Neural cell (in vitro differentiated cells): ENCODE measurements around the gene SLC2A1. TPM values are rescaled to one million over a fixed set of nuclear protein-coding genes. Genes with fewer than 3 reads are reported as not detected.

Experiments used
- H2AFZ ChIP-seq: fragments of 200-600, 300-800 bp; sonication (generic), shearing (Covaris generic); 2 replicates; pipeline ENCODE4 v1.6.0; 2014; ENCODE audit warnings: low read depth, mild to moderate bottlenecking, antibody characterized with exemption, low read length, moderate library complexity
- H3F3A ChIP-seq: fragments of 200-600 bp; shearing (Covaris generic); 2 replicates; pipeline ENCODE4 v1.6.1; 2016; ENCODE audit warnings: mild to moderate bottlenecking, moderate library complexity, mixed read lengths, antibody characterized with exemption, low read length; ENCODE audit not compliant: insufficient read depth, poor library complexity, severe bottlenecking
- H3K27ac ChIP-seq: fragments of 200-600, 300-800 bp; sonication (generic), shearing (Covaris generic); 2 replicates; pipeline ENCODE4 v1.5.1; 2014; ENCODE audit warnings: mild to moderate bottlenecking, low read length, moderate library complexity
- H3K27me3 ChIP-seq: fragments of 300-800, 200-600 bp; sonication (generic), shearing (Covaris generic); 2 replicates; pipeline ENCODE4 v1.6.0; 2014; ENCODE audit warnings: mild to moderate bottlenecking, low read depth, low read length, moderate library complexity; ENCODE audit not compliant: insufficient read depth
- H3K36me3 ChIP-seq: fragments of 300-800, 200-600 bp; sonication (generic), shearing (Covaris generic); 2 replicates; pipeline ENCODE4 v1.5.1; 2014; ENCODE audit warnings: mild to moderate bottlenecking, antibody characterized with exemption, low read length, moderate library complexity; ENCODE audit not compliant: insufficient read depth
- H3K4me2 ChIP-seq: fragments of 300-800, 200-600 bp; sonication (generic), shearing (Covaris generic); 2 replicates; pipeline ENCODE4 v1.6.0; 2014; ENCODE audit warnings: mild to moderate bottlenecking, low read length
- H3K4me3 ChIP-seq: fragments of 300-800, 200-600 bp; sonication (generic), shearing (Covaris generic); 2 replicates; pipeline ENCODE4 v1.5.1; 2014; ENCODE audit warnings: mild to moderate bottlenecking, low read length, moderate library complexity
- H3K79me2 ChIP-seq: fragments of 200-600 bp; shearing (Covaris generic); replicated peaks from 2 replicates; pipeline ENCODE4 v1.6.0; 2014; ENCODE audit warnings: mild to moderate bottlenecking, low read length, moderate library complexity; ENCODE audit not compliant: insufficient read depth
- H3K9ac ChIP-seq: fragments of 300-800, 200-600 bp; sonication (generic), shearing (Covaris generic); 2 replicates; pipeline ENCODE4 v1.6.1; 2016; ENCODE audit warnings: mild to moderate bottlenecking, low read length, mixed read lengths
- H3K9me2 ChIP-seq: fragments of 200-600 bp; shearing (Covaris generic); 2 replicates; pipeline ENCODE4 v1.6.1; 2016; ENCODE audit warnings: mild to moderate bottlenecking, low read length, mixed read lengths; ENCODE audit not compliant: insufficient read depth
- H3K9me3 ChIP-seq: fragments of 200-600, 300-800 bp; sonication (generic), shearing (Covaris generic); 2 replicates; pipeline ENCODE4 v1.6.1; 2016; ENCODE audit warnings: mild to moderate bottlenecking, mixed run types, low read length, moderate library complexity, mixed read lengths
- H4K20me1 ChIP-seq: fragments of 200-600 bp; shearing (Covaris generic); 2 replicates; pipeline ENCODE4 v1.6.1; 2016; ENCODE audit warnings: mild to moderate bottlenecking, mixed run types; ENCODE audit not compliant: insufficient read depth
- EP300 ChIP-seq: fragments of 450-650 bp; conservative IDR thresholded peaks from 2 replicates; pipeline ENCODE4 v1.6.1; 2014; ENCODE audit warnings: antibody characterized with exemption, mild to moderate bottlenecking, moderate library complexity; ENCODE audit not compliant: poor library complexity, severe bottlenecking
- EZH2 ChIP-seq: fragments of 200-600, 300-800 bp; shearing (Covaris generic), sonication (generic); IDR thresholded peaks from 2 replicates; pipeline ENCODE4 v1.6.1; 2014; ENCODE audit warnings: antibody characterized with exemption, low read length, borderline replicate concordance, mild to moderate bottlenecking; ENCODE audit not compliant: insufficient read depth, poor library complexity, severe bottlenecking
- MXI1 ChIP-seq: fragments of 450-650 bp; conservative IDR thresholded peaks from 2 replicates; pipeline ENCODE4 v1.6.1; 2014; ENCODE audit warnings: antibody characterized with exemption, mild to moderate bottlenecking; ENCODE audit not compliant: poor library complexity, severe bottlenecking
- POLR2AphosphoS5 ChIP-seq: IDR thresholded peaks from 2 replicates; pipeline ENCODE4 v1.6.1; 2012
- RAD21 ChIP-seq: fragments of 450-650 bp; conservative IDR thresholded peaks from 2 replicates; pipeline ENCODE4 v1.6.1; 2014; ENCODE audit warnings: antibody characterized with exemption, mild to moderate bottlenecking, moderate library complexity
- SMC3 ChIP-seq: fragments of 450-650 bp; conservative IDR thresholded peaks from 2 replicates; pipeline ENCODE4 v1.6.1; 2014; ENCODE audit warnings: antibody characterized with exemption, mild to moderate bottlenecking, moderate library complexity; ENCODE audit not compliant: poor library complexity
- TAF1 ChIP-seq: IDR thresholded peaks from 2 replicates; pipeline ENCODE4 v1.6.1; 2012; ENCODE audit warnings: low read depth
- polyA plus RNA-seq: library from polyadenylated mRNA; depleted of rRNA; stranded (reverse); fragments of >200 nt; gene quantifications from 2 replicates; pipeline ENCODE4 v1.2.3, GENCODE V29; 2014
- TF ChIP-seq, protein P1 (sequence below): fragments of 450-650 bp; IDR thresholded peaks from 2 replicates; pipeline ENCODE4 v1.5.1; 2014; ENCODE audit warnings: antibody characterized with exemption, mild to moderate bottlenecking, moderate library complexity; ENCODE audit not compliant: poor library complexity, severe bottlenecking
- TF ChIP-seq, protein P2 (sequence below): IDR thresholded peaks from 2 replicates; pipeline ENCODE4 v1.6.1; 2012; ENCODE audit warnings: borderline replicate concordance

The SLC2A1 gene
- polyA plus RNA-seq, 1 donor from 2014 or later = 39.4 TPM

DNA sequence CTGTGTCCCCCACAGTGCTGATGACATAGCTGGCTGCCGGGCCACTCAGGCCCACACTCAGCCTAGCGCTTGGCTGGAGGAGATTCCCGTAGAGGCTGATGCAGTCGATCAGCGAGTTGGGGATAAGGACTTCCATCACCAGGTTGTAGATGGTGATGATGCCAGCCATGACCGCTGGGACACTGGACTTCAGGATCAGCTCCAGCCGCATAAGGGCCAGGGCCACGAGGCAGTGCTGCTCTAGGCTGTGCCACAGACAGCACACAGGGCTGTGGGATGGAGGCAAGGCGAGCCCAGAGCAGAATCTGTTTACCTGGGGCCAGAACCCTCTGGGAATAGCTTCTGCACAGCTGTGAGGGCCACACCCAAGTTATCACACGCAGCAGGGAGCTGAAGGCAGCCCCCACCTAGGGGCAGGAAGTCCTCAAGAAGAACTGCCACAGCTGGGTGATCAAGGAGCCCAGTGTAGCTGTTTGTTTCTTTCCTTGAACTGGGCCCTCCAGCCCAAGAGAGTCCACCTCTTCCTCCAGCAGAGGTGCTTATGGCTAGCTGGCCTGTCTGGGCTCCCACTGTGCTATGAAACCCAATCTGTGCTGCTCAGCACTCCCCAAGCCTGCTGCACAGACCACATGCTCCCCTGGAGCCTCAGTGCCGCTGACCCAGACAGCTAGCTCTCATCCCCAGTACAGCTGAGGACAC, 6.2 kb downstream of the SLC2A1 start:
- Histone ChIP-seq H3K4me2 (no peak overlapping the region), H3K36me3 (no peaks in the 10 kb centered on the region), H3K27me3 (no peaks in the 10 kb centered on the region), H2AFZ (no peak overlapping the region), H3F3A (no peaks in the 10 kb centered on the region), H3K27ac (no peak overlapping the region), H3K9me3 (no peaks in the 10 kb centered on the region), H3K79me2 (peaks cover 77% of the 10 kb centered on the region), H3K9ac (no peak overlapping the region), H3K9me2 (no peaks in the 10 kb centered on the region), H3K4me3 (no peak overlapping the region), H4K20me1 (no peaks in the 10 kb centered on the region)
- TF ChIP-seq EZH2 = no peak

DNA sequence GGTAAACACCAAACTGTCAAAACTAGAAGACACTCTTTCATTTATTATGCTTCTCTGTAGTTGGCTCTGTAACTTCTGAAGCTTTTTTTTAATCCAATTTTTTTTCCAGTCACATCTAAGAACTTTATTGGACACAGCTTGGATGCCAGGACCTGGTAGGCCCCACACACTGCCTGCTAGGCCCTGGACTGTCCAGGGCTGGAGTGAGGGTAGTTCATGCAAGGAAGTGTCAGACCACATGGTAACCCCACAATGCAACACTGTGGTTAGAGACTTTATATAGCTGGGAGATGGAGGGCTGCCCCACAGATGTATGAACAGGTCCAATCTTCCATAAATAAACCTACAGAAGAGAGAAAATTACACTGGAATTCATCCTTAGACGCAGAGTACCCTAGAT, 7.1 kb downstream of the SLC2A1 start:
- Histone ChIP-seq H3K36me3 (no peaks in the 10 kb centered on the region), H2AFZ (no peak overlapping the region), H3K79me2 (peaks cover 76% of the 10 kb centered on the region), H3F3A (no peaks in the 10 kb centered on the region), H3K4me2 (no peak overlapping the region), H3K9ac (no peak overlapping the region), H3K9me2 (no peaks in the 10 kb centered on the region), H3K9me3 (no peaks in the 10 kb centered on the region), H3K4me3 (no peak overlapping the region), H4K20me1 (no peaks in the 10 kb centered on the region), H3K27ac (no peak overlapping the region), H3K27me3 (no peaks in the 10 kb centered on the region)
- TF ChIP-seq POLR2AphosphoS5 (no peak), RAD21 (no peak), MXI1 (no peak), EZH2 (no peak), TAF1 (no peak), SMC3 (no peak), EP300 (no peak)
- TF ChIP-seq, protein P1, sequence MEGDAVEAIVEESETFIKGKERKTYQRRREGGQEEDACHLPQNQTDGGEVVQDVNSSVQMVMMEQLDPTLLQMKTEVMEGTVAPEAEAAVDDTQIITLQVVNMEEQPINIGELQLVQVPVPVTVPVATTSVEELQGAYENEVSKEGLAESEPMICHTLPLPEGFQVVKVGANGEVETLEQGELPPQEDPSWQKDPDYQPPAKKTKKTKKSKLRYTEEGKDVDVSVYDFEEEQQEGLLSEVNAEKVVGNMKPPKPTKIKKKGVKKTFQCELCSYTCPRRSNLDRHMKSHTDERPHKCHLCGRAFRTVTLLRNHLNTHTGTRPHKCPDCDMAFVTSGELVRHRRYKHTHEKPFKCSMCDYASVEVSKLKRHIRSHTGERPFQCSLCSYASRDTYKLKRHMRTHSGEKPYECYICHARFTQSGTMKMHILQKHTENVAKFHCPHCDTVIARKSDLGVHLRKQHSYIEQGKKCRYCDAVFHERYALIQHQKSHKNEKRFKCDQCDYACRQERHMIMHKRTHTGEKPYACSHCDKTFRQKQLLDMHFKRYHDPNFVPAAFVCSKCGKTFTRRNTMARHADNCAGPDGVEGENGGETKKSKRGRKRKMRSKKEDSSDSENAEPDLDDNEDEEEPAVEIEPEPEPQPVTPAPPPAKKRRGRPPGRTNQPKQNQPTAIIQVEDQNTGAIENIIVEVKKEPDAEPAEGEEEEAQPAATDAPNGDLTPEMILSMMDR = no peak
- TF ChIP-seq, protein P2, sequence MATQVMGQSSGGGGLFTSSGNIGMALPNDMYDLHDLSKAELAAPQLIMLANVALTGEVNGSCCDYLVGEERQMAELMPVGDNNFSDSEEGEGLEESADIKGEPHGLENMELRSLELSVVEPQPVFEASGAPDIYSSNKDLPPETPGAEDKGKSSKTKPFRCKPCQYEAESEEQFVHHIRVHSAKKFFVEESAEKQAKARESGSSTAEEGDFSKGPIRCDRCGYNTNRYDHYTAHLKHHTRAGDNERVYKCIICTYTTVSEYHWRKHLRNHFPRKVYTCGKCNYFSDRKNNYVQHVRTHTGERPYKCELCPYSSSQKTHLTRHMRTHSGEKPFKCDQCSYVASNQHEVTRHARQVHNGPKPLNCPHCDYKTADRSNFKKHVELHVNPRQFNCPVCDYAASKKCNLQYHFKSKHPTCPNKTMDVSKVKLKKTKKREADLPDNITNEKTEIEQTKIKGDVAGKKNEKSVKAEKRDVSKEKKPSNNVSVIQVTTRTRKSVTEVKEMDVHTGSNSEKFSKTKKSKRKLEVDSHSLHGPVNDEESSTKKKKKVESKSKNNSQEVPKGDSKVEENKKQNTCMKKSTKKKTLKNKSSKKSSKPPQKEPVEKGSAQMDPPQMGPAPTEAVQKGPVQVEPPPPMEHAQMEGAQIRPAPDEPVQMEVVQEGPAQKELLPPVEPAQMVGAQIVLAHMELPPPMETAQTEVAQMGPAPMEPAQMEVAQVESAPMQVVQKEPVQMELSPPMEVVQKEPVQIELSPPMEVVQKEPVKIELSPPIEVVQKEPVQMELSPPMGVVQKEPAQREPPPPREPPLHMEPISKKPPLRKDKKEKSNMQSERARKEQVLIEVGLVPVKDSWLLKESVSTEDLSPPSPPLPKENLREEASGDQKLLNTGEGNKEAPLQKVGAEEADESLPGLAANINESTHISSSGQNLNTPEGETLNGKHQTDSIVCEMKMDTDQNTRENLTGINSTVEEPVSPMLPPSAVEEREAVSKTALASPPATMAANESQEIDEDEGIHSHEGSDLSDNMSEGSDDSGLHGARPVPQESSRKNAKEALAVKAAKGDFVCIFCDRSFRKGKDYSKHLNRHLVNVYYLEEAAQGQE = no peak

DNA sequence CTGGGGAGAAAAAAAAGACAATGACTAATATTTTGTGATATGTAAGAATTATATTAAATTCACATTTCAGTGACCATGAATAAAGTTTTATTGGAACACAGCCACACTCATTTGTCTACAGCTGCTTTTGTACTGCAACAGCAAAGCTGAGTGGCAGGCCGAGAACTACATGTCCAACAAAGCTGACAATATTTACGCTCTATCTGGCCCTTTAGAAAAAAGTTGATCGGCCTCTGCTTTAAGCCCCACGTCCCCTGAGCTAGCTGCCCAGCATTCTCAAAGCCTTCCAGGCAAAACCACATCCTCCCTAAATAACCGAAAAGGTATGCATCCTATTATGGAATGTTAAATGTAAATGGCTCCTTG, 8.6 kb downstream of the SLC2A1 start:
- Histone ChIP-seq H3K27ac (no peak overlapping the region), H3K4me2 (no peak overlapping the region), H3K36me3 (no peaks in the 10 kb centered on the region), H3F3A (no peaks in the 10 kb centered on the region), H3K9ac (no peak overlapping the region), H3K9me3 (no peaks in the 10 kb centered on the region), H3K79me2 (peaks cover 74% of the 10 kb centered on the region), H3K27me3 (no peaks in the 10 kb centered on the region), H4K20me1 (no peaks in the 10 kb centered on the region), H2AFZ (no peak overlapping the region), H3K4me3 (no peak overlapping the region), H3K9me2 (no peaks in the 10 kb centered on the region)
- TF ChIP-seq EZH2 (no peak), MXI1 (no peak), TAF1 (no peak), RAD21 (no peak), POLR2AphosphoS5 (no peak), EP300 (no peak), SMC3 (no peak)
- TF ChIP-seq, protein P2 = no peak
- TF ChIP-seq, protein P1 = no peak
